Coronary artery (tissue), 2 donors: ENCODE measurements around the gene NEU2.

ENCODE experiments used
- DNase-seq: peaks from one replicate; pipeline ENCODE4 v3.0.0-alpha.2; 2017; ENCODE audit warnings: low spot score
- H3K27ac ChIP-seq, 2 donors: fragments of 200-600 bp; sonication (generic); one replicate each; pipeline ENCODE4 v1.5.1; 2016 to 2019
- H3K4me3 ChIP-seq: fragments of 200-600 bp; sonication (generic); 2 replicates; pipeline ENCODE4 v1.5.1; 2016; ENCODE audit warnings: mild to moderate bottlenecking, moderate library complexity
- CTCF ChIP-seq: fragments of 200-600 bp; sonication (generic); IDR thresholded peaks from one replicate; pipeline ENCODE4 v1.5.1; 2019; ENCODE audit warnings: antibody characterized with exemption

NEU2 gene

GRCh38 chr2:232994446-232994845 lies 38.0 kb upstream of the NEU2 start:
- Histone ChIP-seq H3K4me3 (no peak overlapping the region), H3K27ac (no peak overlapping the region)
- DNase-seq = peak; percentile 38
- TF ChIP-seq CTCF = no peak

GRCh38 chr2:232997749-232998665 lies 34.5 kb upstream of the NEU2 start:
- DNase-seq = peak; percentile 24
- TF ChIP-seq CTCF = no peak
- no peak overlapping the region for H3K4me3 ChIP-seq
- no peak overlapping the region for H3K27ac ChIP-seq

- no peak for TF ChIP-seq CTCF
- Histone ChIP-seq H3K27ac (no peak overlapping the region), H3K4me3 (no peak overlapping the region)
- DNase-seq = peak; percentile 56
These were observed 33.8 kb upstream of the NEU2 start for GRCh38 chr2:232998666-232998985.

- peak; percentile 46 for DNase-seq
- Histone ChIP-seq H3K4me3 (no peak overlapping the region), H3K27ac (no peak overlapping the region)
These were observed 33.1 kb upstream of the NEU2 start for GRCh38 chr2:232999354-232999753.

GRCh38 chr2:233000886-233001750 lies 31.4 kb upstream of the NEU2 start:
- Histone ChIP-seq H3K27ac (no peak overlapping the region), H3K4me3 (no peak overlapping the region)
- no peak for TF ChIP-seq CTCF
- peak; percentile 28 for DNase-seq

More at GRCh38 chr2:232999354-232999753, 33.1 kb upstream of the NEU2 start:
- TF ChIP-seq CTCF = no peak

GRCh38 chr2:233002829-233003657 lies 29.4 kb upstream of the NEU2 start:
- no peak overlapping the region for H3K4me3 ChIP-seq
- H3K27ac ChIP-seq = no peak overlapping the region
- peak; percentile 40 for DNase-seq
- no peak for TF ChIP-seq CTCF
